Breast epithelium (tissue), 4 donors: ENCODE data around the gene MKNK1. TPM values are rescaled to one million over a fixed set of nuclear protein-coding genes. Genes with fewer than 3 reads are reported as not detected.
A peak's percentile ranks its signal among the peaks of the same experiment; 100 is the strongest.

Experiments used
- DNase-seq, 2 donors: peaks; one replicate each; pipeline ENCODE4 v3.0.0-alpha.2; 2019; ENCODE audit warnings: low spot score in 2 of 2
- H3K27ac ChIP-seq, 2 donors: fragments of 200-600 bp; sonication (generic) in 1 of 2; one replicate each; pipeline ENCODE4 v1.5.1; 2016 to 2019; ENCODE audit warnings: mild to moderate bottlenecking in 1 of 2
- H3K27me3 ChIP-seq, 2 donors: fragments of 200-600 bp; sonication (generic) in 1 of 2; one replicate each; pipeline versions ENCODE4 v1.5.1 to v1.6.0; 2017 to 2019; ENCODE audit warnings: control low read depth in 1 of 2, mild to moderate bottlenecking in 1 of 2
- H3K36me3 ChIP-seq: fragments of 200-600 bp; one replicate; pipeline ENCODE4 v1.5.1; 2019
- H3K4me1 ChIP-seq, 2 donors: fragments of 200-600 bp; sonication (generic); one replicate each; pipeline ENCODE4 v1.5.1; 2016 to 2019; ENCODE audit warnings: control low read depth in 1 of 2
- H3K4me3 ChIP-seq, 3 donors: fragments of 200-600 bp; sonication (generic); 1 replicate in 2 of 3; 2 replicates in 1 of 3; pipeline ENCODE4 v1.5.1; 2016 to 2019; ENCODE audit warnings: mild to moderate bottlenecking in 3 of 3, moderate library complexity in 2 of 3
- H3K9me3 ChIP-seq, 2 donors: fragments of 200-600 bp; sonication (generic) in 1 of 2; one replicate each; pipeline ENCODE4 v1.5.1; 2016 to 2019; ENCODE audit warnings: control low read depth in 1 of 2
- POLR2A ChIP-seq: fragments of 450-650 bp; IDR thresholded peaks from one replicate; pipeline ENCODE4 v1.6.1; 2016; ENCODE audit warnings: antibody characterized with exemption, mild to moderate bottlenecking, moderate library complexity
- POLR2AphosphoS5 ChIP-seq, 3 donors: sonication (generic); formaldehyde crosslinking; IDR thresholded peaks; one replicate each; pipeline ENCODE4 v1.6.1; 2017; ENCODE audit warnings: antibody characterized with exemption in 3 of 3
- intact Hi-C: fragments of 100-400 bp; cut with DNase I; formaldehyde crosslinking; loops from one replicate; pipeline ENCODE4 v1.15.1; 2023; ENCODE audit warnings: low total_unique reads
- total RNA-seq, 3 donors: library from RNA; depleted of rRNA; stranded (reverse); fragments of >200 nt; gene quantifications; one replicate each; pipeline ENCODE4 v1.1.0, GENCODE V29; 2016
- TF ChIP-seq, protein P1 (sequence below), 3 donors: fragments of 450-650 bp; IDR thresholded peaks; one replicate each; pipeline ENCODE4 v1.5.1; 2016 to 2017; ENCODE audit warnings: antibody characterized with exemption in 3 of 3, mild to moderate bottlenecking in 3 of 3, moderate library complexity in 3 of 3

The MKNK1 gene
- total RNA-seq, 3 donors from 2014 or later: 34.7 to 51.5 (median 47.2) TPM

DNA sequence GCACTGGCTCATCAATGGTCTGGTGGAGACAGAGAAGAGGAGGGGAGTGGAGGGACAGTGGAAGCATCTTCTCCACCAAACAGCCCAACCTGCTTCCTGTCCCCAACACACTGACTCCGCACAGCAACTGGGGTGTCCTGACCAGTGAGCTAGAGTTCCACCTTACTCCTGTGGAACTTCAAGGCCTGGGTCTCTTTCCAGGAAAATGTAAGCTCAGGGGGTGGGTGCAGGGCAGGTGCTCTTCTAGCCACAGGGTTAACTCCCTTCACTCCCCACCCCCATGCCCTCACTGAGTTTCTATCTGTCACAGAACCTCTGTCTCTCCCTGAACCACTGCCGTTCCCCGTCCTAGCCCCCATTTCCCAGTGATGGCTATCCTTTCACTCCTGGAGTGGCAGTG is 11.7 kb upstream of the MKNK1 start:
- Histone ChIP-seq H3K27me3 (no peaks in the 10 kb centered on the region), H3K36me3 (no peaks in the 10 kb centered on the region), H3K27ac (peak overlapping the region; percentile 91 to 93), H3K4me3 (peak overlapping the region; percentile 65 to 91 (median 80)), H3K9me3 (no peaks in the 10 kb centered on the region), H3K4me1 (peaks cover 0 to 20% of the 10 kb centered on the region in 2 donors)
- TF ChIP-seq POLR2A: no peak
- TF ChIP-seq POLR2AphosphoS5 (IDR thresholded peaks at IDR 0.05): no peak
- TF ChIP-seq, protein P1, sequence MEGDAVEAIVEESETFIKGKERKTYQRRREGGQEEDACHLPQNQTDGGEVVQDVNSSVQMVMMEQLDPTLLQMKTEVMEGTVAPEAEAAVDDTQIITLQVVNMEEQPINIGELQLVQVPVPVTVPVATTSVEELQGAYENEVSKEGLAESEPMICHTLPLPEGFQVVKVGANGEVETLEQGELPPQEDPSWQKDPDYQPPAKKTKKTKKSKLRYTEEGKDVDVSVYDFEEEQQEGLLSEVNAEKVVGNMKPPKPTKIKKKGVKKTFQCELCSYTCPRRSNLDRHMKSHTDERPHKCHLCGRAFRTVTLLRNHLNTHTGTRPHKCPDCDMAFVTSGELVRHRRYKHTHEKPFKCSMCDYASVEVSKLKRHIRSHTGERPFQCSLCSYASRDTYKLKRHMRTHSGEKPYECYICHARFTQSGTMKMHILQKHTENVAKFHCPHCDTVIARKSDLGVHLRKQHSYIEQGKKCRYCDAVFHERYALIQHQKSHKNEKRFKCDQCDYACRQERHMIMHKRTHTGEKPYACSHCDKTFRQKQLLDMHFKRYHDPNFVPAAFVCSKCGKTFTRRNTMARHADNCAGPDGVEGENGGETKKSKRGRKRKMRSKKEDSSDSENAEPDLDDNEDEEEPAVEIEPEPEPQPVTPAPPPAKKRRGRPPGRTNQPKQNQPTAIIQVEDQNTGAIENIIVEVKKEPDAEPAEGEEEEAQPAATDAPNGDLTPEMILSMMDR (IDR thresholded peaks at IDR 0.05): no peak
- no peak for DNase-seq
- intact Hi-C loops: no loop called here

- intact Hi-C loops: no loop called here
- peaks cover 0 to 20% of the 10 kb centered on the region in 2 donors for H3K4me1 ChIP-seq
These were observed 11.0 kb upstream of the MKNK1 start for GRCh38 chr1:46615088-46615487.

DNA sequence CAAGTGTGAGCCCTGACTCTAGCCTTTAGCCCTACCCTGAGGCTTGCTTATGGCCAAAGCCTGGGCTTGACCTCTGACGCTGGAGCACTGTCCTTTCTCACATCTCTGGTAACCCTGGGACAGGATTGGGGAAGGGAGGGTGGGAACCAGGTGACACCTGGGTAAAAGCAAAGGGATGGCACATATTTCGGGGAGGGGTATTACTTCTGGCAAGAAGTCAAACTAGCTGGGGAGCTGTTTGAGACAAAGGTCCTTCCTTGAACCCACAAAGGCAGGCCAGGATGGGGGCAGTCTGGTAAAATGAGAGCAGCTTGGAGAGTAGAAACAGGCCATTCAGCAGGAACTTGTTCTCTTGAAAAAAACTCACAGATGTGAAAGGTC is 10.5 kb upstream of the MKNK1 start:
- Histone ChIP-seq H3K9me3 (no peaks in the 10 kb centered on the region), H3K27ac (peak overlapping the region; percentile 42 to 51), H3K27me3 (no peaks in the 10 kb centered on the region), H3K4me3 (peak overlapping the region in 1 of 3 donors; percentile 80), H3K36me3 (no peaks in the 10 kb centered on the region), H3K4me1 (peaks cover 0 to 20% of the 10 kb centered on the region in 2 donors)
- no peak for DNase-seq
- intact Hi-C loops: no loop called here
- TF ChIP-seq POLR2A: no peak
- TF ChIP-seq, protein P1 (IDR thresholded peaks at IDR 0.05): no peak
- no peak for TF ChIP-seq POLR2AphosphoS5 (IDR thresholded peaks at IDR 0.05)

More at GRCh38 chr1:46615088-46615487, 11.0 kb upstream of the MKNK1 start:
- no peaks in the 10 kb centered on the region for H3K27me3 ChIP-seq
- no peak for TF ChIP-seq POLR2AphosphoS5 (IDR thresholded peaks at IDR 0.05)
- TF ChIP-seq, protein P1 (IDR thresholded peaks at IDR 0.05): no peak
- H3K27ac ChIP-seq: peak overlapping the region; percentile 51 to 93
- no peaks in the 10 kb centered on the region for H3K9me3 ChIP-seq
- no peak for DNase-seq
- H3K4me3 ChIP-seq: peak overlapping the region; percentile 65 to 91 (median 80)
- no peaks in the 10 kb centered on the region for H3K36me3 ChIP-seq

GRCh38 chr1:46613661-46614603 is 9.9 kb upstream of the MKNK1 start:
- TF ChIP-seq POLR2A (no peak), POLR2AphosphoS5 (IDR thresholded peaks at IDR 0.05) (no peak)
- TF ChIP-seq, protein P1 (IDR thresholded peaks at IDR 0.05): no peak
- H3K9me3 ChIP-seq: no peaks in the 10 kb centered on the region
- no peaks in the 10 kb centered on the region for H3K27me3 ChIP-seq
- DNase-seq: peak; percentile 73 to 75
- no peaks in the 10 kb centered on the region for H3K36me3 ChIP-seq
- intact Hi-C loops: no loop called here
- peaks cover 0 to 20% of the 10 kb centered on the region in 2 donors for H3K4me1 ChIP-seq
- peak overlapping the region; percentile 42 to 51 for H3K27ac ChIP-seq
- H3K4me3 ChIP-seq: peak overlapping the region; percentile 3 to 80 (median 22)
